Medulla oblongata (tissue), 1 donor: Measurements from ENCODE around the gene NLGN2.

ENCODE experiments used
- DNase-seq: peaks from one replicate; pipeline ENCODE4 v3.0.0-alpha.2; 2015; ENCODE audit errors: extremely low spot score

The NLGN2 gene

GRCh38 chr17:7414837-7415236 is 7.2 kb downstream of the NLGN2 start:
- DNase-seq: no peak

GRCh38 chr17:7415784-7416183 is 8.1 kb downstream of the NLGN2 start:
- no peak for DNase-seq

GRCh38 chr17:7416323-7416722 is 8.7 kb downstream of the NLGN2 start:
- no peak for DNase-seq

- DNase-seq: no peak
Observed at GRCh38 chr17:7417056-7417655, 9.5 kb downstream of the NLGN2 start.

- no peak for DNase-seq
Observed at GRCh38 chr17:7418472-7419152, 11.0 kb downstream of the NLGN2 start.

GRCh38 chr17:7419819-7420610 is 12.4 kb downstream of the NLGN2 start, which contains the start of gene SPEM1:
Gene SPEM1 (plus strand): TSS chr17:7420324. CDS start chr17:7420385, 61 bp downstream.
- DNase-seq: no peak

GRCh38 chr17:7421186-7421585 is 13.5 kb downstream of the NLGN2 start:
- DNase-seq: no peak

GRCh38 chr17:7423679-7424078 is 16.0 kb downstream of the NLGN2 start:
- no peak for DNase-seq

- DNase-seq: no peak
Observed at GRCh38 chr17:7425316-7425715, 17.7 kb downstream of the NLGN2 start, which contains the start of gene SPEM2. Gene SPEM2 (plus strand): TSS chr17:7425616. CDS start chr17:7425689, 73 bp downstream.

- DNase-seq: no peak
Observed at GRCh38 chr17:7425756-7426155, 18.1 kb downstream of the NLGN2 start.

GRCh38 chr17:7426203-7426863 is 18.7 kb downstream of the NLGN2 start:
- DNase-seq: no peak

GRCh38 chr17:7426896-7427489 is 19.3 kb downstream of the NLGN2 start:
- no peak for DNase-seq

GRCh38 chr17:7427549-7427948 is 19.9 kb downstream of the NLGN2 start:
- DNase-seq: no peak

GRCh38 chr17:7428557-7428956 is 20.9 kb downstream of the NLGN2 start, which contains the start of gene SPEM3:
Gene SPEM3 (plus strand): TSS chr17:7428857. CDS start chr17:7428903, 46 bp downstream.
- no peak for DNase-seq

GRCh38 chr17:7429722-7430121 is 22.1 kb downstream of the NLGN2 start:
- no peak for DNase-seq

- no peak for DNase-seq
Observed at GRCh38 chr17:7431231-7431630, 23.6 kb downstream of the NLGN2 start.

GRCh38 chr17:7432296-7432695 is 24.7 kb downstream of the NLGN2 start:
- DNase-seq: no peak

GRCh38 chr17:7435676-7436555 is 28.3 kb downstream of the NLGN2 start:
- no peak for DNase-seq

- peak; percentile 82 for DNase-seq
Observed at GRCh38 chr17:7436556-7437368, 29.1 kb downstream of the NLGN2 start.
